Right atrium auricular region (tissue), 2 donors: ENCODE measurements around the gene CDSN. TPM values are rescaled to one million over a fixed set of nuclear protein-coding genes. Genes with fewer than 3 reads are reported as not detected.
A peak's percentile ranks its signal among the peaks of the same experiment; 100 is the strongest.

Experiments used
- DNase-seq: peaks from one replicate; pipeline ENCODE4 v3.0.0-alpha.2; 2019; ENCODE audit warnings: low spot score
- H3K27ac ChIP-seq, 2 donors: fragments of 200-600 bp; sonication (generic); 1 replicate in 1 of 2; 2 replicates in 1 of 2; pipeline ENCODE4 v1.5.1; 2016 to 2019
- H3K27me3 ChIP-seq, 2 donors: fragments of 200-600 bp; sonication (generic); one replicate each; pipeline versions ENCODE4 v1.5.1 to v1.6.0; 2017 to 2019
- H3K36me3 ChIP-seq: fragments of 200-600 bp; sonication (generic); one replicate; pipeline ENCODE4 v1.5.1; 2016
- H3K4me1 ChIP-seq, 2 donors: fragments of 200-600 bp; sonication (generic); one replicate each; pipeline versions ENCODE4 v1.5.1 to v1.6.0; 2017 to 2019
- H3K4me3 ChIP-seq, 2 donors: fragments of 200-600 bp; sonication (generic); 1 replicate in 1 of 2; 2 replicates in 1 of 2; pipeline ENCODE4 v1.5.1; 2017 to 2019; ENCODE audit warnings: mild to moderate bottlenecking in 1 of 2, moderate library complexity in 1 of 2
- H3K9me3 ChIP-seq, 2 donors: fragments of 200-600 bp; sonication (generic); one replicate each; pipeline ENCODE4 v1.5.1; 2019
- CTCF ChIP-seq, 2 donors: fragments of 200-600 bp; sonication (generic); IDR thresholded peaks; one replicate each; pipeline ENCODE4 v1.5.1; 2019; ENCODE audit warnings: antibody characterized with exemption in 2 of 2
- total RNA-seq, 2 donors: library from RNA; depleted of rRNA; stranded (reverse); fragments of >200 nt; gene quantifications; one replicate each; pipeline ENCODE4 v1.1.0, GENCODE V29; 2016

The CDSN gene
- total RNA-seq, 2 donors from 2014 or later, result not detected

- peak; percentile 79 for DNase-seq
- Histone ChIP-seq H3K4me1 (peaks cover 0 to 37% of the 10 kb centered on the region in 2 donors), H3K4me3 (no peak overlapping the region), H3K36me3 (no peaks in the 10 kb centered on the region), H3K9me3 (no peaks in the 10 kb centered on the region), H3K27ac (peak overlapping the region; percentile 48 to 54), H3K27me3 (no peaks in the 10 kb centered on the region)
- no peak for TF ChIP-seq CTCF (IDR thresholded peaks at IDR 0.05)
Measured at GRCh38 chr6:31122791-31123706, 2.8 kb upstream of the CDSN start.

GRCh38 chr6:31121131-31121790 lies 1.0 kb upstream of the CDSN start:
- Histone ChIP-seq H3K4me3 (no peak overlapping the region), H3K27ac (no peak overlapping the region), H3K27me3 (no peaks in the 10 kb centered on the region), H3K36me3 (no peaks in the 10 kb centered on the region), H3K9me3 (no peaks in the 10 kb centered on the region), H3K4me1 (peaks cover 0 to 40% of the 10 kb centered on the region in 2 donors)
- no peak for DNase-seq
- no peak for TF ChIP-seq CTCF (IDR thresholded peaks at IDR 0.05)

- H3K4me3 ChIP-seq, result no peak overlapping the region
- no peaks in the 10 kb centered on the region for H3K27me3 ChIP-seq
- H3K36me3 ChIP-seq, result no peaks in the 10 kb centered on the region
- DNase-seq, result no peak
- H3K9me3 ChIP-seq, result no peaks in the 10 kb centered on the region
- no peak overlapping the region for H3K27ac ChIP-seq
- TF ChIP-seq CTCF (IDR thresholded peaks at IDR 0.05), result no peak
- peaks cover 0 to 39% of the 10 kb centered on the region in 2 donors for H3K4me1 ChIP-seq
Measured at GRCh38 chr6:31118178-31118577, 2.1 kb downstream of the CDSN start.

GRCh38 chr6:31116661-31117385 lies 3.4 kb downstream of the CDSN start:
- peak overlapping the region in 1 of 2 donors; percentile 49 for H3K27ac ChIP-seq
- H3K9me3 ChIP-seq, result no peaks in the 10 kb centered on the region
- H3K4me1 ChIP-seq, result peaks cover 0 to 31% of the 10 kb centered on the region in 2 donors
- DNase-seq, result peak; percentile 66
- TF ChIP-seq CTCF (IDR thresholded peaks at IDR 0.05), result no peak
- no peaks in the 10 kb centered on the region for H3K27me3 ChIP-seq
- H3K36me3 ChIP-seq, result no peaks in the 10 kb centered on the region
- H3K4me3 ChIP-seq, result peak overlapping the region in 1 of 2 donors; percentile 35

- Histone ChIP-seq H3K27ac (no peak overlapping the region), H3K9me3 (no peaks in the 10 kb centered on the region), H3K4me3 (no peak overlapping the region), H3K27me3 (no peaks in the 10 kb centered on the region), H3K36me3 (no peaks in the 10 kb centered on the region), H3K4me1 (peaks cover 0 to 31% of the 10 kb centered on the region in 2 donors)
- TF ChIP-seq CTCF (IDR thresholded peaks at IDR 0.05), result no peak
- DNase-seq, result no peak
Measured at GRCh38 chr6:31115941-31116560, 4.2 kb downstream of the CDSN start.
